Stomach smooth muscle (tissue), 2 donors: Measurements from ENCODE around the gene IPO4.
A peak's percentile ranks its signal among the peaks of the same experiment; 100 is the strongest.

Experiments
- H3K27ac ChIP-seq: one replicate; pipeline ENCODE4 v1.7.0; 2013; ENCODE audit warnings: mild to moderate bottlenecking, low read length, inconsistent platforms
- H3K27me3 ChIP-seq, 2 donors: one replicate each; pipeline ENCODE4 v1.7.0; 2013; ENCODE audit warnings: low read length in 2 of 2; ENCODE audit not compliant: insufficient read depth in 2 of 2, control insufficient read depth in 1 of 2
- H3K36me3 ChIP-seq, 2 donors: one replicate each; pipeline ENCODE4 v1.7.0; 2013; ENCODE audit warnings: low read length in 2 of 2; ENCODE audit not compliant: control insufficient read depth in 2 of 2, insufficient read depth in 2 of 2
- H3K4me1 ChIP-seq: one replicate; pipeline ENCODE4 v1.7.0; 2013; ENCODE audit warnings: low read length; ENCODE audit not compliant: control insufficient read depth, insufficient read depth
- H3K4me3 ChIP-seq, 2 donors: one replicate each; pipeline ENCODE4 v1.7.0; 2013; ENCODE audit warnings: low read length in 2 of 2
- H3K9ac ChIP-seq, 2 donors: one replicate each; pipeline ENCODE4 v1.7.0; 2013; ENCODE audit warnings: low read length in 2 of 2, mild to moderate bottlenecking in 1 of 2
- H3K9me3 ChIP-seq, 2 donors: one replicate each; pipeline ENCODE4 v1.7.0; 2013; ENCODE audit warnings: low read length in 2 of 2; ENCODE audit not compliant: control insufficient read depth in 2 of 2
- donor health status: healthy.
- donor health status: Pancreatic carcinoma.

IPO4 gene

GRCh38 chr14:24198814-24199524, 10.4 kb upstream of the IPO4 start:
- Histone ChIP-seq H3K4me3 (no peak overlapping the region), H3K27me3 (no peaks in the 10 kb centered on the region), H3K9me3 (no peaks in the 10 kb centered on the region), H3K4me1 (peaks cover 25% of the 10 kb centered on the region), H3K9ac (peak overlapping the region in 1 of 2 donors; percentile 21), H3K27ac (no peak overlapping the region), H3K36me3 (peaks cover 3 to 6% of the 10 kb centered on the region in 2 donors)

- H3K4me1 ChIP-seq = peaks cover 30% of the 10 kb centered on the region
- H3K9me3 ChIP-seq = no peaks in the 10 kb centered on the region
- H3K27me3 ChIP-seq = no peaks in the 10 kb centered on the region
- no peak overlapping the region for H3K4me3 ChIP-seq
- peaks cover 10 to 13% of the 10 kb centered on the region in 2 donors for H3K36me3 ChIP-seq
- H3K9ac ChIP-seq = no peak overlapping the region
- H3K27ac ChIP-seq = no peak overlapping the region
These were observed 8.4 kb upstream of the IPO4 start for GRCh38 chr14:24197056-24197450.

GRCh38 chr14:24196071-24197055, 7.7 kb upstream of the IPO4 start:
- Histone ChIP-seq H3K9ac (peak overlapping the region; percentile 96 to 99), H3K27ac (peak overlapping the region; percentile 96), H3K36me3 (peaks cover 10 to 14% of the 10 kb centered on the region in 2 donors), H3K4me3 (peak overlapping the region; percentile 96 to 99), H3K27me3 (no peaks in the 10 kb centered on the region), H3K9me3 (no peaks in the 10 kb centered on the region), H3K4me1 (peaks cover 30% of the 10 kb centered on the region)

- Histone ChIP-seq H3K9ac (peak within 1 kb of the TSS; percentile 96 to 99), H3K4me1 (peaks cover 30% of the 10 kb centered on the region), H3K4me3 (peak within 1 kb of the TSS; percentile 96 to 99), H3K9me3 (no peaks in the 10 kb centered on the region), H3K27me3 (no peaks in the 10 kb centered on the region), H3K36me3 (peaks cover 10 to 16% of the 10 kb centered on the region in 2 donors), H3K27ac (peak within 1 kb of the TSS; percentile 96)
These were observed 6.8 kb upstream of the IPO4 start, which contains the start of gene TM9SF1 for GRCh38 chr14:24195186-24196070. Gene TM9SF1 (minus strand): TSS chr14:24195441. CDS start chr14:24195019, 422 bp downstream.

GRCh38 chr14:24194873-24195185, 6.2 kb upstream of the IPO4 start:
- Histone ChIP-seq H3K4me1 (peaks cover 30% of the 10 kb centered on the region), H3K9ac (peak overlapping the region; percentile 96 to 99), H3K27ac (peak overlapping the region; percentile 96), H3K9me3 (no peaks in the 10 kb centered on the region), H3K4me3 (peak overlapping the region; percentile 96 to 99), H3K27me3 (no peaks in the 10 kb centered on the region), H3K36me3 (peaks cover 10 to 19% of the 10 kb centered on the region in 2 donors)

GRCh38 chr14:24194186-24194872, 5.7 kb upstream of the IPO4 start:
- H3K9me3 ChIP-seq = no peaks in the 10 kb centered on the region
- peak overlapping the region; percentile 96 to 99 for H3K4me3 ChIP-seq
- peaks cover 30% of the 10 kb centered on the region for H3K4me1 ChIP-seq
- H3K27ac ChIP-seq = peak overlapping the region; percentile 96
- H3K27me3 ChIP-seq = no peaks in the 10 kb centered on the region
- peaks cover 10 to 19% of the 10 kb centered on the region in 2 donors for H3K36me3 ChIP-seq
- H3K9ac ChIP-seq = peak overlapping the region; percentile 96 to 99

- Histone ChIP-seq H3K4me3 (no peak overlapping the region), H3K4me1 (peaks cover 38% of the 10 kb centered on the region), H3K27ac (no peak overlapping the region), H3K36me3 (peaks cover 6 to 19% of the 10 kb centered on the region in 2 donors), H3K27me3 (no peaks in the 10 kb centered on the region), H3K9me3 (no peaks in the 10 kb centered on the region), H3K9ac (no peak overlapping the region)
These were observed 4.3 kb upstream of the IPO4 start for GRCh38 chr14:24192933-24193332.

GRCh38 chr14:24190416-24190815, 1.8 kb upstream of the IPO4 start:
- Histone ChIP-seq H3K4me1 (peaks cover 32% of the 10 kb centered on the region), H3K4me3 (no peak overlapping the region), H3K36me3 (peaks cover 24 to 36% of the 10 kb centered on the region in 2 donors), H3K27me3 (no peaks in the 10 kb centered on the region), H3K9ac (no peak overlapping the region), H3K27ac (no peak overlapping the region), H3K9me3 (no peaks in the 10 kb centered on the region)

GRCh38 chr14:24189460-24189859, 844 bp upstream of the IPO4 start:
- Histone ChIP-seq H3K27ac (no peak overlapping the region), H3K36me3 (peaks cover 34 to 44% of the 10 kb centered on the region in 2 donors), H3K9me3 (no peaks in the 10 kb centered on the region), H3K4me1 (peaks cover 24% of the 10 kb centered on the region), H3K27me3 (no peaks in the 10 kb centered on the region), H3K4me3 (no peak overlapping the region), H3K9ac (no peak overlapping the region)

GRCh38 chr14:24189059-24189375, 401 bp upstream of the IPO4 start:
- Histone ChIP-seq H3K4me3 (peak overlapping the region; percentile 54 to 82), H3K27ac (peak overlapping the region; percentile 46), H3K27me3 (no peaks in the 10 kb centered on the region), H3K4me1 (peaks cover 19% of the 10 kb centered on the region), H3K36me3 (peaks cover 37 to 47% of the 10 kb centered on the region in 2 donors), H3K9me3 (no peaks in the 10 kb centered on the region), H3K9ac (no peak overlapping the region)
